GM23338 (cell line): ENCODE data around the gene SOX13. TPM values are rescaled to one million over a fixed set of nuclear protein-coding genes. Genes with fewer than 3 reads are reported as not detected.

Experiments used
- ATAC-seq: fragments of 200-7000 bp; cut with Tn5 transposase; 3 replicates; pipeline ENCODE4 v1.9.1; 2020
- DNase-seq: peaks from one replicate; pipeline ENCODE4 v3.0.0-alpha.2; 2015; ENCODE audit warnings: low spot score
- H2AFZ ChIP-seq: fragments of 200-600 bp; sonication (generic); 2 replicates; pipeline ENCODE4 v1.8.0; 2016; ENCODE audit warnings: antibody characterized with exemption, mild to moderate bottlenecking, moderate library complexity
- H3F3A ChIP-seq: fragments of 200-600 bp; sonication (generic); replicated peaks from 2 replicates; pipeline ENCODE4 v1.8.0; 2017; ENCODE audit warnings: antibody characterized with exemption, mixed run types, low read depth
- H3K27ac ChIP-seq: fragments of 200-600 bp; sonication (generic); 2 replicates; pipeline ENCODE4 v1.6.1; 2016; ENCODE audit warnings: low read depth
- H3K27me3 ChIP-seq: fragments of 200-600 bp; sonication (generic); 2 replicates; pipeline ENCODE4 v1.8.0; 2016; ENCODE audit warnings: mild to moderate bottlenecking, mixed run types, moderate library complexity; ENCODE audit not compliant: insufficient read depth
- H3K36me3 ChIP-seq: fragments of 200-600 bp; sonication (generic); 2 replicates; pipeline ENCODE4 v1.8.0; 2016; ENCODE audit warnings: mild to moderate bottlenecking; ENCODE audit not compliant: insufficient read depth
- H3K4me1 ChIP-seq: fragments of 200-600 bp; sonication (generic); 2 replicates; pipeline ENCODE4 v1.8.0; 2016; ENCODE audit warnings: mild to moderate bottlenecking, moderate library complexity; ENCODE audit not compliant: insufficient read depth
- H3K4me2 ChIP-seq: fragments of 200-600 bp; sonication (generic); 2 replicates; pipeline ENCODE4 v1.7.1; 2017; ENCODE audit warnings: mixed run types
- H3K4me3 ChIP-seq: fragments of 200-600 bp; sonication (generic); 2 replicates; pipeline ENCODE4 v1.6.1; 2016; ENCODE audit warnings: mixed run types
- H3K79me2 ChIP-seq: fragments of 200-600 bp; sonication (generic); replicated peaks from 2 replicates; pipeline ENCODE4 v1.8.0; 2017; ENCODE audit warnings: mild to moderate bottlenecking; ENCODE audit not compliant: insufficient read depth
- H3K9me2 ChIP-seq: fragments of 200-600 bp; sonication (generic); 2 replicates; pipeline ENCODE4 v1.8.0; 2017; ENCODE audit not compliant: insufficient read depth
- H4K20me1 ChIP-seq: fragments of 200-600 bp; sonication (generic); replicated peaks from 2 replicates; pipeline ENCODE4 v1.8.0; 2017; ENCODE audit warnings: mild to moderate bottlenecking; ENCODE audit not compliant: insufficient read depth
- H3K27ac Mint-ChIP-seq: 2 replicates; pipeline ENCODE4 v1.8.0; 2020; ENCODE audit warnings: inconsistent platforms, mild to moderate bottlenecking, moderate library complexity, mixed read lengths
- H3K27me3 Mint-ChIP-seq: 3 replicates; pipeline ENCODE4 v1.8.0; 2022; ENCODE audit warnings: low read depth, mild to moderate bottlenecking, moderate library complexity, mixed read lengths, inconsistent platforms; ENCODE audit not compliant: insufficient read depth, poor library complexity
- H3K36me3 Mint-ChIP-seq: 3 replicates; pipeline ENCODE4 v1.8.0; 2021; ENCODE audit warnings: low read depth, mild to moderate bottlenecking, inconsistent platforms, moderate library complexity, mixed read lengths
- H3K4me1 Mint-ChIP-seq: 3 replicates; pipeline ENCODE4 v1.8.0; 2020; ENCODE audit warnings: mild to moderate bottlenecking, inconsistent platforms, mixed read lengths
- H3K4me3 Mint-ChIP-seq: 3 replicates; pipeline ENCODE4 v1.8.0; 2021; ENCODE audit warnings: moderate library complexity, mild to moderate bottlenecking, inconsistent platforms, mixed read lengths
- H3K9me3 Mint-ChIP-seq: 3 replicates; pipeline ENCODE4 v1.8.0; 2020; ENCODE audit warnings: moderate library complexity, mild to moderate bottlenecking, inconsistent platforms, mixed read lengths
- EZH2 ChIP-seq: fragments of 200-600 bp; sonication (generic); IDR thresholded peaks from one replicate; pipeline ENCODE4 v1.8.0; 2017; ENCODE audit warnings: antibody characterized with exemption, mild to moderate bottlenecking, low read depth; ENCODE audit not compliant: unreplicated experiment
- EZH2phosphoT487 ChIP-seq: fragments of 200-600 bp; sonication (generic); IDR thresholded peaks from one replicate; pipeline ENCODE4 v1.8.1; 2018; ENCODE audit warnings: antibody characterized with exemption; ENCODE audit not compliant: unreplicated experiment
- JUNB ChIP-seq: IDR thresholded peaks from one replicate; pipeline ENCODE4 v1.6.1; 2016; ENCODE audit warnings: antibody characterized with exemption; ENCODE audit not compliant: unreplicated experiment
- NANOG ChIP-seq: IDR thresholded peaks from 2 replicates; pipeline ENCODE4 v1.6.1; 2016; ENCODE audit warnings: antibody characterized with exemption, borderline replicate concordance
- STAT1 ChIP-seq: IDR thresholded peaks from one replicate; pipeline ENCODE4 v1.6.1; 2016; ENCODE audit warnings: antibody characterized with exemption; ENCODE audit not compliant: unreplicated experiment
- ZNF114 ChIP-seq: fragments of 250-450 bp; sonication (Bioruptor Pico); IDR thresholded peaks from 2 replicates; pipeline ENCODE4 v1.5.0; 2020; ENCODE audit warnings: mild to moderate bottlenecking, moderate library complexity
- ZNF462 ChIP-seq: fragments of 250-450 bp; sonication (Bioruptor Pico); IDR thresholded peaks from 2 replicates; pipeline ENCODE4 v1.5.0; 2020; ENCODE audit warnings: mild to moderate bottlenecking, moderate library complexity
- polyA plus RNA-seq: library from polyadenylated mRNA; unstranded; fragments of >200 nt; fragmentation: Nextera tagmentation; extraction: Ambion mirVana; gene quantifications from 2 replicates; pipeline ENCODE4 v1.2.1, GENCODE V29; 2016
- total RNA-seq: library from RNA; depleted of rRNA; stranded (reverse); fragments of >200 nt; shearing (Covaris generic); gene quantifications from 2 replicates; pipeline ENCODE4 v1.2.3, GENCODE V29; 2014
- TF ChIP-seq, protein P1 (sequence below): IDR thresholded peaks from one replicate; pipeline ENCODE4 v1.6.1; 2018; ENCODE audit warnings: antibody characterized with exemption; ENCODE audit not compliant: unreplicated experiment
- TF ChIP-seq, protein P2 (sequence below): IDR thresholded peaks from 2 replicates; pipeline ENCODE4 v1.6.1; 2016; ENCODE audit warnings: antibody characterized with exemption

Gene SOX13
- total and polyA plus RNA-seq, 2 experiments from 2014 or later: 28.6 to 123 TPM

DNA sequence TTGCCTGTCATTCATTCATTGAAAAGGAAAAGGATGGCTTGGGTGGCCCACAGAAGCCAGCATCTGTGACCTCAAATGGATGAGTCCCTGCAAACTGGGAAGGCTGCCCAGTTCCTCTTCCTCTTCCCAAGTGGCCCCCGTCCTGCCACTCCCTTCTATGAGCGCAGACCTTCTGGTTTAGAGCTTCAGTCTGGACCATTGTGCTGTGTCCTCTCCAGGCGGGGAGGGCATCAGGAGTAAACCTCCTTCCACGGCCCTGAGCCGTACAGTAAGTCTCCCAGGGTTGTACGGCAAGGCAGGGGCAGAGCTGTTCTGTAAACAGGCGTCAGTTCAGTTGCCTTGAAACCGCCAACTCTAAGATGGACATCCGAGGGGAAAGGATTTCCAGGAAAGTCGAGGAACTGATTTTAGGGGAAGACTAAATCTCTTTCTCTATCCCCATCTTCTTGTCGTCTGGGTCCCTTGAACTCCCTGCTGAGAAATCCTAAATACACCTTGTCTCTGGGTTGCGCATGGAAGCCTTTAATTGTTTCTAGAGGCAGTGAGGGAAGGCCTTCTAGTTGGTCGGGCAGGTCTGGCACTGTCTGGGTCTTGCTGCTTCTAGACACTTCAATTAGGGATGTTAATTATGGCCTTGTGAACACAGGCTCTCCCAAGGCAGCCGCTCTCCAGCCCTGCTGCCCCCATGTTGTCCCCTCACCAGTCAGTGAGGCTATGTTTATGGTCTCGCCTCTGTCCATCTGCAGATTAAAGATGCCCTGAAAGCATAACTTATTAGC lies 22.1 kb downstream of the SOX13 start (continued):
- TF ChIP-seq, protein P1, sequence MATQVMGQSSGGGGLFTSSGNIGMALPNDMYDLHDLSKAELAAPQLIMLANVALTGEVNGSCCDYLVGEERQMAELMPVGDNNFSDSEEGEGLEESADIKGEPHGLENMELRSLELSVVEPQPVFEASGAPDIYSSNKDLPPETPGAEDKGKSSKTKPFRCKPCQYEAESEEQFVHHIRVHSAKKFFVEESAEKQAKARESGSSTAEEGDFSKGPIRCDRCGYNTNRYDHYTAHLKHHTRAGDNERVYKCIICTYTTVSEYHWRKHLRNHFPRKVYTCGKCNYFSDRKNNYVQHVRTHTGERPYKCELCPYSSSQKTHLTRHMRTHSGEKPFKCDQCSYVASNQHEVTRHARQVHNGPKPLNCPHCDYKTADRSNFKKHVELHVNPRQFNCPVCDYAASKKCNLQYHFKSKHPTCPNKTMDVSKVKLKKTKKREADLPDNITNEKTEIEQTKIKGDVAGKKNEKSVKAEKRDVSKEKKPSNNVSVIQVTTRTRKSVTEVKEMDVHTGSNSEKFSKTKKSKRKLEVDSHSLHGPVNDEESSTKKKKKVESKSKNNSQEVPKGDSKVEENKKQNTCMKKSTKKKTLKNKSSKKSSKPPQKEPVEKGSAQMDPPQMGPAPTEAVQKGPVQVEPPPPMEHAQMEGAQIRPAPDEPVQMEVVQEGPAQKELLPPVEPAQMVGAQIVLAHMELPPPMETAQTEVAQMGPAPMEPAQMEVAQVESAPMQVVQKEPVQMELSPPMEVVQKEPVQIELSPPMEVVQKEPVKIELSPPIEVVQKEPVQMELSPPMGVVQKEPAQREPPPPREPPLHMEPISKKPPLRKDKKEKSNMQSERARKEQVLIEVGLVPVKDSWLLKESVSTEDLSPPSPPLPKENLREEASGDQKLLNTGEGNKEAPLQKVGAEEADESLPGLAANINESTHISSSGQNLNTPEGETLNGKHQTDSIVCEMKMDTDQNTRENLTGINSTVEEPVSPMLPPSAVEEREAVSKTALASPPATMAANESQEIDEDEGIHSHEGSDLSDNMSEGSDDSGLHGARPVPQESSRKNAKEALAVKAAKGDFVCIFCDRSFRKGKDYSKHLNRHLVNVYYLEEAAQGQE: no peak
- TF ChIP-seq ZNF114 (CRISPR knock-in tag) (no peak), ZNF462 (no peak), EZH2 (no peak)

DNA sequence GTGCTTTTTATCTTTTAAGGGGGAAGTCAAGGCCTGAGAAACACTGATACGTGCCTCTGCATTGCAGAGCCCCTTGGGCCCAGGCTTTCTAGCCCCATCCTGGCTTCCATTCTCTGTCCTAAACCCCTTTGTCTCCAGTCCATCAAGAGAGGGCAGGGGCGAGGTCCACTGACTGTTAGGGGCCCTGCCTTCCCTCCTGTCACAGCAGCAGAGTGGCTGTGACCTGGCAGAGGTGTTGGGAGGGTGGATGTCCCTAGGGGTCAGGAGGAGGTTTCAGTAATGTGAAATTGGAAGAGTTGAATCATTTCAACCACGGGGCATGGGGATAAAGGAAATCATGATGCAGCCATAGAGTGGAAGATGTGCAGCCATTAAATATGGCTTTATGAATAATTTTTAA lies 24.0 kb downstream of the SOX13 start:
- Histone ChIP-seq H3K4me3 (no peak overlapping the region), H2AFZ (no peak overlapping the region), H3K4me1 (peaks cover 72% of the 10 kb centered on the region), H3K79me2 (peaks cover 100% of the 10 kb centered on the region), H3F3A (peaks cover 25% of the 10 kb centered on the region), H3K9me2 (no peaks in the 10 kb centered on the region), H3K27me3 (no peaks in the 10 kb centered on the region), H3K4me2 (peak overlapping the region; percentile 38; the same call in 1 of the 2 replicates), H4K20me1 (peaks cover 93% of the 10 kb centered on the region), H3K36me3 (no peaks in the 10 kb centered on the region; the same call in 1 of the 2 replicates), H3K27ac (no peak overlapping the region)
- Mint-ChIP-seq H3K36me3 (peaks cover 7% of the 10 kb centered on the region), H3K9me3 (no peaks in the 10 kb centered on the region), H3K4me1 (peaks cover 70% of the 10 kb centered on the region), H3K27ac (peak overlapping the region; percentile 66), H3K4me3 (no peak overlapping the region), H3K27me3 (peaks cover 12% of the 10 kb centered on the region)
- no peak for ATAC-seq
- DNase-seq: no peak
- TF ChIP-seq, protein P2, sequence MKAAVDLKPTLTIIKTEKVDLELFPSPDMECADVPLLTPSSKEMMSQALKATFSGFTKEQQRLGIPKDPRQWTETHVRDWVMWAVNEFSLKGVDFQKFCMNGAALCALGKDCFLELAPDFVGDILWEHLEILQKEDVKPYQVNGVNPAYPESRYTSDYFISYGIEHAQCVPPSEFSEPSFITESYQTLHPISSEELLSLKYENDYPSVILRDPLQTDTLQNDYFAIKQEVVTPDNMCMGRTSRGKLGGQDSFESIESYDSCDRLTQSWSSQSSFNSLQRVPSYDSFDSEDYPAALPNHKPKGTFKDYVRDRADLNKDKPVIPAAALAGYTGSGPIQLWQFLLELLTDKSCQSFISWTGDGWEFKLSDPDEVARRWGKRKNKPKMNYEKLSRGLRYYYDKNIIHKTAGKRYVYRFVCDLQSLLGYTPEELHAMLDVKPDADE: no peak
- TF ChIP-seq STAT1 (no peak), EZH2phosphoT487 (no peak), JUNB (no peak), NANOG (no peak)
